Suprapubic skin (tissue), 4 donors: Measurements from ENCODE around the gene WNT16. TPM values are rescaled to one million over a fixed set of nuclear protein-coding genes. Genes with fewer than 3 reads are reported as not detected.

ENCODE experiments used
- DNase-seq, 2 donors: peaks; one replicate each; pipeline ENCODE4 v3.0.0-alpha.2; 2019; ENCODE audit warnings: low spot score in 2 of 2
- H3K27ac ChIP-seq: fragments of 200-600 bp; sonication (generic); one replicate; pipeline ENCODE4 v1.5.1; 2019
- H3K27me3 ChIP-seq: fragments of 200-600 bp; sonication (generic); one replicate; pipeline ENCODE4 v1.5.1; 2019
- H3K36me3 ChIP-seq: fragments of 200-600 bp; sonication (generic); one replicate; pipeline ENCODE4 v1.5.1; 2019
- H3K4me1 ChIP-seq: fragments of 200-600 bp; sonication (generic); one replicate; pipeline ENCODE4 v1.5.1; 2019
- H3K4me3 ChIP-seq: fragments of 200-600 bp; sonication (generic); one replicate; pipeline ENCODE4 v1.5.1; 2019; ENCODE audit warnings: mild to moderate bottlenecking
- H3K9me3 ChIP-seq: fragments of 200-600 bp; sonication (generic); one replicate; pipeline ENCODE4 v1.5.1; 2019
- EP300 ChIP-seq: sonication (generic); formaldehyde crosslinking; IDR thresholded peaks from one replicate; pipeline ENCODE4 v1.6.1; 2017; ENCODE audit warnings: antibody characterized with exemption
- POLR2A ChIP-seq, 2 donors: fragments of 450-650 bp; IDR thresholded peaks; one replicate each; pipeline ENCODE4 v1.6.1; 2017; ENCODE audit warnings: antibody characterized with exemption in 2 of 2, mild to moderate bottlenecking in 2 of 2, moderate library complexity in 2 of 2
- POLR2AphosphoS5 ChIP-seq, 3 donors: sonication (generic); formaldehyde crosslinking; IDR thresholded peaks; one replicate each; pipeline ENCODE4 v1.6.1; 2017; ENCODE audit warnings: antibody characterized with exemption in 3 of 3
- WGBS: methylation state at CpG from one replicate; pipeline ENCODE4 v1.1.5; 2018; 5-methylcytosine and 5-hydroxymethylcytosine counted together
- total RNA-seq, 4 donors: library from RNA; depleted of rRNA; stranded (reverse); fragments of >200 nt; gene quantifications; one replicate each; pipeline ENCODE4 v1.1.0, GENCODE V29; 2016
- TF ChIP-seq, protein P1 (sequence below), 2 donors: fragments of 200-600 bp in 1 of 2; fragments of 450-650 bp in 1 of 2; sonication (generic) in 1 of 2; IDR thresholded peaks; one replicate each; pipeline ENCODE4 v1.5.1; 2016 to 2019; ENCODE audit warnings: antibody characterized with exemption in 2 of 2, mild to moderate bottlenecking in 1 of 2, moderate library complexity in 1 of 2

The WNT16 gene
- total RNA-seq, 4 donors from 2014 or later, result 11.6 to 28.8 (median 18.3) TPM

DNA sequence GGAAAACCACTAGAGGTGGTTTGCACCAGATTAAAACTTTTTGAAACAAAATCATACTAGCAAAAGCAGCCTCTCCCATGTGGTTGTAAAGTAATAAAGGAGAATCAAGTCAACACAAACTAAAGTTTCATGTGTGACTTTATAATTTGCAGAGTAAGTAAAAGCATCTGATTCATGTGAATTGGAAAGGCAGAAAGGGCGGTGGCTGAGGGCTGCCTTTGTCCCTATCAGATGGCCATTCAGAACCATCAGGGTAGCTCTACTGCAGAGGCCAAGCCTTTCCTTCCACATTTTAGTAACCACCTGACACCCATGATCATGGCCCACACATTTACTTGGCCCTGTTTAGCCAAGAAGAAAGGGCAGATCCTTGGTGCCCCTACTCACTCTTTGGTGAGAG is 15.7 kb downstream of the WNT16 start:
- no peaks in the 10 kb centered on the region for H3K36me3 ChIP-seq
- WGBS, result 93% methylated on average over 1 of the region's 1 CpG

DNA sequence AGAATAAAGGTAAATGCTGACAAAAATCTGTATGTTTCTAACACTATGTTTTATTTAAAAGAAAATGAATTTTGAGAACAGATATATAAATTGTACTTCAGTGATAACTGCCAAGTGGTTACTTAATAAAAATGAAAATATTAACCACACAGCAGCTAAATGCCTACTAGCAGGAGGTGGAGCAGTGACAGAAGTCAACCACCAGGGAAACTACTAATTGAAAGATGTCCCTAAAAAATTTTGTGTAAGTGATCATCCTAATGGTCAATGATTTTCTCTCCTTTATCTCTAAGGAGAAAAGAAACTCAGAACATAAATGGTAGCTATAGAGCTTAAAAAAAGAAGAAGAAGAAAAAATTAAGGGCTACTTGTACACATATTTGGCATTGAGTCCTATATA is 22.9 kb downstream of the WNT16 start:
- no peak overlapping the region for H3K4me3 ChIP-seq
- H3K27me3 ChIP-seq, result no peaks in the 10 kb centered on the region
- H3K36me3 ChIP-seq, result peaks cover 39% of the 10 kb centered on the region
- H3K27ac ChIP-seq, result no peak overlapping the region
- H3K9me3 ChIP-seq, result no peaks in the 10 kb centered on the region
- H3K4me1 ChIP-seq, result no peaks in the 10 kb centered on the region
- no peak for DNase-seq
- TF ChIP-seq, protein P1, sequence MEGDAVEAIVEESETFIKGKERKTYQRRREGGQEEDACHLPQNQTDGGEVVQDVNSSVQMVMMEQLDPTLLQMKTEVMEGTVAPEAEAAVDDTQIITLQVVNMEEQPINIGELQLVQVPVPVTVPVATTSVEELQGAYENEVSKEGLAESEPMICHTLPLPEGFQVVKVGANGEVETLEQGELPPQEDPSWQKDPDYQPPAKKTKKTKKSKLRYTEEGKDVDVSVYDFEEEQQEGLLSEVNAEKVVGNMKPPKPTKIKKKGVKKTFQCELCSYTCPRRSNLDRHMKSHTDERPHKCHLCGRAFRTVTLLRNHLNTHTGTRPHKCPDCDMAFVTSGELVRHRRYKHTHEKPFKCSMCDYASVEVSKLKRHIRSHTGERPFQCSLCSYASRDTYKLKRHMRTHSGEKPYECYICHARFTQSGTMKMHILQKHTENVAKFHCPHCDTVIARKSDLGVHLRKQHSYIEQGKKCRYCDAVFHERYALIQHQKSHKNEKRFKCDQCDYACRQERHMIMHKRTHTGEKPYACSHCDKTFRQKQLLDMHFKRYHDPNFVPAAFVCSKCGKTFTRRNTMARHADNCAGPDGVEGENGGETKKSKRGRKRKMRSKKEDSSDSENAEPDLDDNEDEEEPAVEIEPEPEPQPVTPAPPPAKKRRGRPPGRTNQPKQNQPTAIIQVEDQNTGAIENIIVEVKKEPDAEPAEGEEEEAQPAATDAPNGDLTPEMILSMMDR (IDR thresholded peaks at IDR 0.05), result peak in 1 of 2 donors; percentile 6
- no peak for TF ChIP-seq POLR2AphosphoS5 (IDR thresholded peaks at IDR 0.05)

More for the DNA sequence above, 15.7 kb downstream of the WNT16 start:
- no peak for DNase-seq
- H3K4me3 ChIP-seq, result no peak overlapping the region
- no peaks in the 10 kb centered on the region for H3K4me1 ChIP-seq
- H3K9me3 ChIP-seq, result no peaks in the 10 kb centered on the region
- H3K27me3 ChIP-seq, result no peaks in the 10 kb centered on the region
- H3K27ac ChIP-seq, result no peak overlapping the region
- TF ChIP-seq EP300 (no peak), POLR2AphosphoS5 (IDR thresholded peaks at IDR 0.05) (no peak), POLR2A (IDR thresholded peaks at IDR 0.05) (no peak)
- TF ChIP-seq, protein P1 (IDR thresholded peaks at IDR 0.05), result no peak

DNA sequence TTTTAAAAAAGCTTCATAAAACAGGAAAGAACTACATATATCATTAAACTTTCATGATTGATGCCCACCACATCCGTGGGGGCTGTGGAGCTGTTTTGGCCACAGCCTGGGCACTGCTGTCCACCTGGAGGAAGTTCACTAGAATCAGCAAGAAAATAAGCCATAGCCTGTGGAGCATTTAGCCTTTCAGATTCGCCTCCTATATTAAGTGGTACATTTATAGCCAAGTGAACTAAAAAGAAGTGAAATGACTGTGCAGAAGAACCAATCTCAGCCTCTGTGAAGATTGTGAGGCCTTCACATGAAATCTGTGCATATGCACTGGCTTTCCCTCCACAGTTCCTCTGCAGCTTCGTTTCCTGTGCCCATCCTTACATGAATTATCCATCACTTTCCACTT is 23.5 kb downstream of the WNT16 start:
- 89% methylated on average over 3 of the region's 3 CpGs for WGBS

GRCh38 chr7:121355574-121355973 is 26.8 kb downstream of the WNT16 start:
- Histone ChIP-seq H3K4me3 (no peak overlapping the region), H3K4me1 (no peaks in the 10 kb centered on the region), H3K27ac (no peak overlapping the region), H3K36me3 (peaks cover 54% of the 10 kb centered on the region), H3K9me3 (no peaks in the 10 kb centered on the region), H3K27me3 (no peaks in the 10 kb centered on the region)
- TF ChIP-seq, protein P1 (IDR thresholded peaks at IDR 0.05), result no peak
- no peak for TF ChIP-seq EP300
- no peak for TF ChIP-seq POLR2A (IDR thresholded peaks at IDR 0.05)
- no peak for TF ChIP-seq POLR2AphosphoS5 (IDR thresholded peaks at IDR 0.05)
- no peak for DNase-seq
- 89% methylated on average over 2 of the region's 2 CpGs for WGBS

More for the DNA sequence above, 23.5 kb downstream of the WNT16 start:
- DNase-seq, result no peak
- TF ChIP-seq EP300, result no peak
- TF ChIP-seq POLR2AphosphoS5 (IDR thresholded peaks at IDR 0.05), result no peak
- TF ChIP-seq, protein P1 (IDR thresholded peaks at IDR 0.05), result no peak
- TF ChIP-seq POLR2A (IDR thresholded peaks at IDR 0.05), result no peak
- no peaks in the 10 kb centered on the region for H3K4me1 ChIP-seq
- peaks cover 45% of the 10 kb centered on the region for H3K36me3 ChIP-seq
- H3K27me3 ChIP-seq, result no peaks in the 10 kb centered on the region
- H3K27ac ChIP-seq, result no peak overlapping the region
- H3K9me3 ChIP-seq, result no peaks in the 10 kb centered on the region
- H3K4me3 ChIP-seq, result no peak overlapping the region

GRCh38 chr7:121360564-121360963 is 31.8 kb downstream of the WNT16 start:
- Histone ChIP-seq H3K27me3 (no peaks in the 10 kb centered on the region), H3K27ac (no peak overlapping the region), H3K4me1 (no peaks in the 10 kb centered on the region), H3K4me3 (no peak overlapping the region), H3K9me3 (no peaks in the 10 kb centered on the region), H3K36me3 (peaks cover 34% of the 10 kb centered on the region)
- TF ChIP-seq, protein P1 (IDR thresholded peaks at IDR 0.05), result no peak
- TF ChIP-seq POLR2A (IDR thresholded peaks at IDR 0.05) (no peak), EP300 (no peak), POLR2AphosphoS5 (IDR thresholded peaks at IDR 0.05) (no peak)
- WGBS, result 87% methylated on average over 5 of the region's 5 CpGs
- DNase-seq, result no peak
